Measurements from ENCODE around the gene KLRC3.
"Not testable (repeated sequence)": the region's sequence is repeated elsewhere in the genome, so short reads cannot be mapped to it uniquely, and the experiment has no call there.

The KLRC3 gene

GRCh38 chr12:10435816-10436215, 15.4 kb upstream of the KLRC3 start, which contains the start of gene KLRC2:
KLRC2 (minus strand) TSS chr12:10436010; CDS start chr12:10435986, 24 bp downstream.
- H3K9ac ChIP-seq (ENCODE audit: low read length); H3K27ac ChIP-seq (ENCODE audit: low read depth, low read length); H3K27me3 ChIP-seq (ENCODE audit: control insufficient read depth, insufficient read depth, low read length); H3K36me3 ChIP-seq (ENCODE audit: control insufficient read depth, insufficient read depth, low read length); H3K4me1 ChIP-seq (ENCODE audit: control insufficient read depth, insufficient read depth, low read length); H3K4me3 ChIP-seq (ENCODE audit: low read length): not testable (repeated sequence)

GRCh38 chr12:10430623-10431022, 10.2 kb upstream of the KLRC3 start:
- H3K27ac ChIP-seq (ENCODE audit: low read depth, low read length); H3K9ac ChIP-seq (ENCODE audit: low read length); H3K27me3 ChIP-seq (ENCODE audit: control insufficient read depth, insufficient read depth, low read length); H3K36me3 ChIP-seq (ENCODE audit: control insufficient read depth, insufficient read depth, low read length); H3K4me1 ChIP-seq (ENCODE audit: control insufficient read depth, insufficient read depth, low read length); H3K4me3 ChIP-seq (ENCODE audit: low read length): not testable (repeated sequence)

GRCh38 chr12:10425938-10426337, 5.5 kb upstream of the KLRC3 start:
- H3K27ac ChIP-seq (ENCODE audit: low read depth, low read length); H3K4me1 ChIP-seq (ENCODE audit: control insufficient read depth, insufficient read depth, low read length); H3K36me3 ChIP-seq (ENCODE audit: control insufficient read depth, insufficient read depth, low read length); H3K27me3 ChIP-seq (ENCODE audit: control insufficient read depth, insufficient read depth, low read length); H3K4me3 ChIP-seq (ENCODE audit: low read length); H3K9ac ChIP-seq (ENCODE audit: low read length): not testable (repeated sequence)

- H3K27me3 ChIP-seq (ENCODE audit: control insufficient read depth, insufficient read depth, low read length); H3K9ac ChIP-seq (ENCODE audit: low read length); H3K27ac ChIP-seq (ENCODE audit: low read depth, low read length); H3K36me3 ChIP-seq (ENCODE audit: control insufficient read depth, insufficient read depth, low read length); H3K4me3 ChIP-seq (ENCODE audit: low read length); H3K4me1 ChIP-seq (ENCODE audit: control insufficient read depth, insufficient read depth, low read length): not testable (repeated sequence)
These were observed 4.0 kb upstream of the KLRC3 start for GRCh38 chr12:10424260-10424899.

GRCh38 chr12:10422159-10422558, 1.8 kb upstream of the KLRC3 start:
- not testable (repeated sequence) for H3K9ac ChIP-seq (ENCODE audit: low read length); H3K4me1 ChIP-seq (ENCODE audit: control insufficient read depth, insufficient read depth, low read length)

GRCh38 chr12:10409392-10409791, 11.0 kb downstream of the KLRC3 start, which contains the start of gene KLRC4:
KLRC4 (minus strand) TSS chr12:10409757; CDS start chr12:10409575, 182 bp downstream.
- Histone ChIP-seq H3K4me1 (ENCODE audit: control insufficient read depth, insufficient read depth, low read length) (no peaks in the 10 kb centered on the region), H3K4me3 (ENCODE audit: low read length) (no peak within 1 kb of the TSS), H3K27ac (ENCODE audit: low read depth, low read length) (no peak within 1 kb of the TSS), H3K36me3 (ENCODE audit: control insufficient read depth, insufficient read depth, low read length) (no peaks in the 10 kb centered on the region), H3K9ac (ENCODE audit: low read length) (no peak within 1 kb of the TSS), H3K27me3 (ENCODE audit: control insufficient read depth, insufficient read depth, low read length) (no peaks in the 10 kb centered on the region)

More at GRCh38 chr12:10422159-10422558, 1.8 kb upstream of the KLRC3 start:
- H3K27me3 ChIP-seq (ENCODE audit: control insufficient read depth, insufficient read depth, low read length); H3K36me3 ChIP-seq (ENCODE audit: control insufficient read depth, insufficient read depth, low read length); H3K27ac ChIP-seq (ENCODE audit: low read depth, low read length); H3K4me3 ChIP-seq (ENCODE audit: low read length): not testable (repeated sequence)

- Histone ChIP-seq H3K4me1 (ENCODE audit: control insufficient read depth, insufficient read depth, low read length) (no peaks in the 10 kb centered on the region), H3K4me3 (ENCODE audit: low read length) (no peak overlapping the region), H3K36me3 (ENCODE audit: control insufficient read depth, insufficient read depth, low read length) (no peaks in the 10 kb centered on the region), H3K27me3 (ENCODE audit: control insufficient read depth, insufficient read depth, low read length) (no peaks in the 10 kb centered on the region), H3K9ac (ENCODE audit: low read length) (no peak overlapping the region), H3K27ac (ENCODE audit: low read depth, low read length) (no peak overlapping the region)
These were observed 11.6 kb downstream of the KLRC3 start for GRCh38 chr12:10408842-10409241.

GRCh38 chr12:10406725-10407124, 13.7 kb downstream of the KLRC3 start:
- no peak overlapping the region for H3K9ac ChIP-seq (ENCODE audit: low read length)
- H3K4me1 ChIP-seq (ENCODE audit: control insufficient read depth, insufficient read depth, low read length), result no peaks in the 10 kb centered on the region
- H3K36me3 ChIP-seq (ENCODE audit: control insufficient read depth, insufficient read depth, low read length), result no peaks in the 10 kb centered on the region
- no peaks in the 10 kb centered on the region for H3K27me3 ChIP-seq (ENCODE audit: control insufficient read depth, insufficient read depth, low read length)
- no peak overlapping the region for H3K27ac ChIP-seq (ENCODE audit: low read depth, low read length)
- H3K4me3 ChIP-seq (ENCODE audit: low read length), result no peak overlapping the region

- no peaks in the 10 kb centered on the region for H3K27me3 ChIP-seq (ENCODE audit: control insufficient read depth, insufficient read depth, low read length)
- no peak overlapping the region for H3K4me3 ChIP-seq (ENCODE audit: low read length)
- H3K4me1 ChIP-seq (ENCODE audit: control insufficient read depth, insufficient read depth, low read length), result no peaks in the 10 kb centered on the region
- no peaks in the 10 kb centered on the region for H3K36me3 ChIP-seq (ENCODE audit: control insufficient read depth, insufficient read depth, low read length)
- H3K9ac ChIP-seq (ENCODE audit: low read length), result no peak overlapping the region
- H3K27ac ChIP-seq (ENCODE audit: low read depth, low read length), result no peak overlapping the region
These were observed 15.1 kb downstream of the KLRC3 start for GRCh38 chr12:10405294-10405693.

GRCh38 chr12:10404798-10405197, 15.6 kb downstream of the KLRC3 start:
- no peak overlapping the region for H3K27ac ChIP-seq (ENCODE audit: low read depth, low read length)
- H3K27me3 ChIP-seq (ENCODE audit: control insufficient read depth, insufficient read depth, low read length), result no peaks in the 10 kb centered on the region
- H3K9ac ChIP-seq (ENCODE audit: low read length), result no peak overlapping the region
- no peaks in the 10 kb centered on the region for H3K36me3 ChIP-seq (ENCODE audit: control insufficient read depth, insufficient read depth, low read length)
- H3K4me1 ChIP-seq (ENCODE audit: control insufficient read depth, insufficient read depth, low read length), result no peaks in the 10 kb centered on the region
- no peak overlapping the region for H3K4me3 ChIP-seq (ENCODE audit: low read length)

- no peak overlapping the region for H3K27ac ChIP-seq (ENCODE audit: low read depth, low read length)
- H3K9ac ChIP-seq (ENCODE audit: low read length), result no peak overlapping the region
- no peaks in the 10 kb centered on the region for H3K4me1 ChIP-seq (ENCODE audit: control insufficient read depth, insufficient read depth, low read length)
- no peak overlapping the region for H3K4me3 ChIP-seq (ENCODE audit: low read length)
- no peaks in the 10 kb centered on the region for H3K27me3 ChIP-seq (ENCODE audit: control insufficient read depth, insufficient read depth, low read length)
- H3K36me3 ChIP-seq (ENCODE audit: control insufficient read depth, insufficient read depth, low read length), result no peaks in the 10 kb centered on the region
These were observed 19.6 kb downstream of the KLRC3 start for GRCh38 chr12:10400829-10401228.

- Histone ChIP-seq H3K27me3 (ENCODE audit: control insufficient read depth, insufficient read depth, low read length) (no peaks in the 10 kb centered on the region), H3K4me3 (ENCODE audit: low read length) (no peak overlapping the region), H3K27ac (ENCODE audit: low read depth, low read length) (no peak overlapping the region), H3K4me1 (ENCODE audit: control insufficient read depth, insufficient read depth, low read length) (no peaks in the 10 kb centered on the region), H3K36me3 (ENCODE audit: control insufficient read depth, insufficient read depth, low read length) (no peaks in the 10 kb centered on the region), H3K9ac (ENCODE audit: low read length) (no peak overlapping the region)
These were observed 22.2 kb downstream of the KLRC3 start for GRCh38 chr12:10398168-10398567.

GRCh38 chr12:10397296-10397695, 23.1 kb downstream of the KLRC3 start:
- H3K4me3 ChIP-seq (ENCODE audit: low read length), result no peak overlapping the region
- H3K36me3 ChIP-seq (ENCODE audit: control insufficient read depth, insufficient read depth, low read length), result no peaks in the 10 kb centered on the region
- no peak overlapping the region for H3K9ac ChIP-seq (ENCODE audit: low read length)
- no peaks in the 10 kb centered on the region for H3K27me3 ChIP-seq (ENCODE audit: control insufficient read depth, insufficient read depth, low read length)
- no peaks in the 10 kb centered on the region for H3K4me1 ChIP-seq (ENCODE audit: control insufficient read depth, insufficient read depth, low read length)
- no peak overlapping the region for H3K27ac ChIP-seq (ENCODE audit: low read depth, low read length)
